ENCODE results near the gene BRCC3.
A peak's percentile ranks its signal among the peaks of the same experiment; 100 is the strongest.

The BRCC3 gene

DNA sequence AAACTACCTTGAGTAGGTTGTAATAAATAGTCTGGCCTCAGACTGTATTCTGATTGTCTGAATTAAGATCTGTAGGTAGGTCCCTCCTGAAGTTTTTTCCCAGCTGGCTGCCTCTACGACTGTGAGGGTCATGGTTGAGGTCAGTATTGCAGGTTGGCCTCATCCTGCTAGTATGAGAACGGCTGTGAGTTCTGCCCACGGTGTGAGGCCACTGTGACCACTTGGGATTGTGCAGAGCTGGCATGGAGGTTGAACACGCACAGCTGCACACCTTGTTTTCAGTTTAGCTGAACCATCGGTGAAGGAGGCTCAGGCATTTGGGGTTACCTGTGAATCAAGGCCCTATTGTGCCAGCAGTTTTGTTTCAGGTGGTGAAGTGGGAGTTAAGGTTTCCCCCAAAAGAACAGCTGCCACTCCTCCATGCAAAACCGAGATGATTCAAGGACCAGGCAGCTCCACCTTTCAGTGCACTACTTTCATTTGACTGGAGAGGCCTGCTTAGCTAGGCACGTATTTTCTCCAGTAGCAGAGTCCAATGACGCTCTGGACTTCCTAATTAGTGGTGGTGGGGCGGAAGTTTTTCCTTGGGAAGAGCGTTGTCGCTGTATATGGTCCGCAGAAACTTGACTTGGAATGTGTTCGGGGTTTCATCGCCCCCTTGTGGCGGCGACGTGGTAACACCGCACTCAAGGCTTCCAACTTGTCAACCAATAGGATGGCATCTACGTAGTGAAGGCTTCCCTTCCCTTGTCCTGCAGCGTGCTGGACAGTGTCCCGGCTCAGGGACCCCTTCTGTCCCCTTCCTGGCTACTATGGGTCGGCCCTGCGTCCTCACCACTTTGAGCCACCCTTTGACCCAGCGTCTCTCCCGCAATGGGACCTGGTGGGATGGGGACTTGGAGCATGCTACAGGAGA lies 14.2 kb upstream of the BRCC3 start:
- peak in 1 of 2 donors; percentile 21 for DNase-seq (ENCODE audit: low read depth in 1 of 2, low spot score in 1 of 2)

DNA sequence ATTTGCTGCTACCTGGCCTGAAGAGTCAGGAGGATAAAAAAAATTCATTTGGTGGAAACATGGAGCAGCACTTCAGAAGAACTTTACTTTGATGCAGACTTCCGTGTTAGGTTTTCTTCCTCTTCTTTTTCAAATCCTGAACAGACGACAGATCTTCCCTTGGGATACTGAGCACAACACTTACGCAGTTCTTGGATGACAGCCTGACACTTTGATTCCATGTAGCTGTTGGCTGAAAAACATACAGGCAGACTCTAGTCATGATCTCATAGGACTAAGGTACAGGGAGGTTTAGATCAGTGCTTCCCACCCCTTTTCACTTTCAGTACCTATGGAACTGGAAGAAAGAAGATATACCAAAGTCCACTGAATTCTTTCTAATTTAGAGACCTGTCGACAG lies 9.5 kb upstream of the BRCC3 start:
- DNase-seq (ENCODE audit: low read depth in 1 of 2, low spot score in 1 of 2) = no peak

DNA sequence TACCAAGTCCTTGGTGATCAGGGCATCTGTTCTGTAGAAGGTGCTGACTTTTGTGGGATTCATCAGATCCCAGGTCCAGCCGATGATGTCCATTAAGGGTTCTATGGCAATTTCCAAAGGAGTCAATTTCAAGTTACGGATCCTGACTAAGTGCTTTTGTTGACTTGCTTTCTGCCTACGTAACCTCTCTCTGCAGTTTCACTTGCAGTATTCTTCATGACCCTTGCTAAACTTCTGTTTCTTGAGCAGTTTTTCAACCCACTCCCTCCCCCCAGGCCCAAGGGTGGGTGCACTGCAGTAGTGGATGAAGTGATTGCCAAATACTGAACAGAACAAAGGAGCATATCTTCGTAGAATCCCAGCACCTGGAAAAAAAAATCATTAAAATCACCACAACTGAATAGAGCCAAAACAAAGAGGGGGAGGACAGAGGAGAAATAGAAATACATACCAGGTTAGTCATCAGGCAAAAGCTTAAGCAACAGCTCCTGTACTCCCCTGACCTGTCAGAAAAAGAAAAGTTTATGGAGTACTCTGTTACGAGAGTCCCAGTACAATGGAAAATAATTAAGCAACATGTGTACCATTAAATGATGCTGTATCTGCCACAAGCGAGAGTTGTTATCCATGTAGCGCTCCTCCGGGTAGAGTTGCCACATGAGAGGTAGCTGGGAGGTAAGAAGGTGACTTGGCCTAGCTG lies 6.1 kb upstream of the BRCC3 start:
- no peak for DNase-seq (ENCODE audit: low read depth in 1 of 2, low spot score in 1 of 2)

DNA sequence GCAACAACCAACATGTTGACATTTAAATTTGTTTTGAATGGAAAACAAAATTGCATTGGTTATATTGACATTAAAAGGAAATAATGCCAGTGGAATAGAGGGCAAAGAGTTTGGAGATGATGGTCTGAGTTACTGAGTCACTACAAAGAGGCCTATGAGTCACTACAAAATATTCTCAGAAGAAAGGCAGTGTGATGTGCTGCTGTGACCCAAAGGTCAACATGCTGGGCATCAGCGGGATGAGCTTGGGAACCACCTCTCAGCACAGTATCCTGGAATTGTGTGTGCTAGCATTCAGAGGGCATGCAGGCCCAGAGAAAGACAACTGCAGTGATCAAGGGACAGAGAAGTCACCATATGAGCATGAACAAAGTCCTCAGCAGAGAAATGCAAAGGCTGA lies 3.1 kb upstream of the BRCC3 start:
- DNase-seq (ENCODE audit: low read depth in 1 of 2, low spot score in 1 of 2) = no peak

DNA sequence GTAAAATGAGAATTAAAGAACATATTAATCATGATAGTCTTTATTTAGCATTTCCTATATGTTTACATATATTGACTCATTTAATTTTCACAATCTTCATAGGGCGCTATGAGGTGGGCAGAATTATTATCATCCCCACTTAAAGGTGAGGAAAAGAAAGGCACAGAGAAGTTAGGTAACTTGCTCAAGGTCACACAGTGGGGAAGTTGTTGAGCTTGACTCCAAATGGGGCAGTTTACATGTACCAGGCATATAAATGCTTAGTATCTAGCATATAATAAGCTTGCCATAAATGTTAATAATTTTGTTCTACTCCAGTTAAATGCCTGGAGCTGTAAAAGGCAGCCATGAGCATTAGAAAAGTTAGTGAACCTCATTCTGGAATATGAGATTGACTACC lies 1.9 kb upstream of the BRCC3 start:
- DNase-seq (ENCODE audit: low read depth in 1 of 2, low spot score in 1 of 2) = no peak

DNA sequence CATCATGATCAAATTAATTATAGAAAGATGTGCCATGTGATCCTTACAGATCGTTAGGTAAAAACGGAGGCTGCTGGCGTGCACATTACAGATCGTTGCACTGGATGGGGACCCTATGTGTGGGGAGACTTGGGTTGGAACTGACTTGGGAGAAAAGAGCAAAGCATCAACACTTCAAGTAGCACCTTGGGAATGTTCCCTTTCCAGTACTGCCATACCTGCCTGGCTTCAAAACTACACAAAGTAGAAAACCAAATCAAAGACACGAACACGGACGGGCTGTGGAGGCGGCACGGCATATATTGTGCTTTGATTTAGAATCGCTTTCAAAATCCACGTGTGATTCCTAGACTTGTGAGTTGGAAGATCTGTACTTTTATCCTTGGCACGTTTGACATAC lies 1.3 kb upstream of the BRCC3 start:
- no peak for DNase-seq (ENCODE audit: low read depth in 1 of 2, low spot score in 1 of 2)

DNA sequence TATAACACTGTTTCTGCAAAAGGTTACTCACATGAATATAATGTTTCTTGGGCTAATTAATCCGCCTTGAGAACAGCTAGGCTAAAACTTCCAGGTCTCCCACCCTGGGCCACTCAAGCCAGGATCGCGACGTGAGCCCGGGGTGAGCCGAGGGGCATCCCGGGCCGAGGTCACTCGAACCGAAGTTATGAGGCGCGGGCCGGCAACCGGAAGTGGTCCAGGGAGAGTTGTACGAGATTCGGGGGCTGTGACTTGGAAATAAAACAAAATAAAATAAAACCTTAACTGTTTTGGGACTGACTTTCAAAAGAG lies 689 bp upstream of the BRCC3 start:
- DNase-seq (ENCODE audit: low read depth in 1 of 2, low spot score in 1 of 2) = no peak

DNA sequence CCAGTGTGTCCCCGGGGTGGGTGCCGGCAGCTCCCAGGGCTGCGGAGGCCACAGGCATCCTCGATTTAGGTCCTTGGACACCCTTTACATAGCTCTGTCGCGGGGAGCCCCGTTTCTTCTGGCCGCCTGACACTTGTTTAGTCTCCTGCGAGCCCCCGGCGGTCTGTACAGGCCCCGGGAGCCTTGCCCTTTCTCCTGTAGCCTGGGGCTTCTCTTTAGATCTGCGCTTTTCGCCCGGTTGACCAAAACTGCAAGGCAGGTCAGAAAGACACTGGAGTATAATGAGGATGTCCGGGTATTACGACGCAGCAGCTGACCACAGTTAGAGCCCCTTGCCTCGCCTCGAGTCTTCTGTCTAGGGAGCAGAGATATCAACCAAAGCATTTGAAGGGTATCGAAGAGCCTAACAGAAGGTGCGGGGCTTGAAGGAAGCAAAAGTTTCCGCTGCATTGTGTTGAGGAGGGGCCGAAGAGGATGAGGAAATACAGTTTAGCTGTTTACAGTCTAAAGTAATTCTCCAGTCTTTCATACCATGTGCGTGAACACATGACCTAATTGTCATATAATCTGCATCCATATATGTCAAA lies 479 bp downstream of the BRCC3 start:
- no peak for DNase-seq (ENCODE audit: low read depth in 1 of 2, low spot score in 1 of 2)

DNA sequence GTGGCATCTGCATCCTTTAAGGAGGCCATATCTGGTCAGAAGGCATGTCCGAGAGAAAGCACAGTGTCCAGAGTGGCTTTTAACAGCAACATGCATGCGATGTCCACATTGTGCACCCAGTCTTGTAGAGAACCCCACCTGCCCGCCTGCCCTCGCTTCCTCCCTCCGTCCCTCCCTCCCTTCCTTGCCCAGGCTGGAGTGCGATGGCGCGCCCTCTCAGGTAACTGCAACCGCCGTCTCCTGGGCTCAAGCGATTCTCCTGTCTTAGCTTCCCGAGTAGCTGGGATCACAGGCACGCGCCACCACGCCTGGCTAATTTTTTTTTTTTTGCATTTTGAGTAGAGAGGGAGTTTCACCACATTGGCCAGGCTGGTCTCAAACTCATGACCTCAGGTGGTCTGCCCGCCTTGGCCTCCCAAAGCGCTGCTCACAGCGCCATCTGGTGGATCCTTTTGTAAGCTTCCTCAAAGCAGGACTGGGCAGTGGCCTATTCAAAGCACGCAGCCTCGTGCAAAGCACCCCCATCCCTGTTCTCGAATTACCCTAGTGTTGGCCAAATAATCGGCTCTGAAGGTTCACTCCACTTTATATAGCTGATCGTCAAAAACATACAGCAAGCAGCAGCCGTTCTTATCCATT lies 15.0 kb downstream of the BRCC3 start:
- peak; percentile 4 to 24 for DNase-seq (ENCODE audit: low read depth in 1 of 2, low spot score in 1 of 2)

DNA sequence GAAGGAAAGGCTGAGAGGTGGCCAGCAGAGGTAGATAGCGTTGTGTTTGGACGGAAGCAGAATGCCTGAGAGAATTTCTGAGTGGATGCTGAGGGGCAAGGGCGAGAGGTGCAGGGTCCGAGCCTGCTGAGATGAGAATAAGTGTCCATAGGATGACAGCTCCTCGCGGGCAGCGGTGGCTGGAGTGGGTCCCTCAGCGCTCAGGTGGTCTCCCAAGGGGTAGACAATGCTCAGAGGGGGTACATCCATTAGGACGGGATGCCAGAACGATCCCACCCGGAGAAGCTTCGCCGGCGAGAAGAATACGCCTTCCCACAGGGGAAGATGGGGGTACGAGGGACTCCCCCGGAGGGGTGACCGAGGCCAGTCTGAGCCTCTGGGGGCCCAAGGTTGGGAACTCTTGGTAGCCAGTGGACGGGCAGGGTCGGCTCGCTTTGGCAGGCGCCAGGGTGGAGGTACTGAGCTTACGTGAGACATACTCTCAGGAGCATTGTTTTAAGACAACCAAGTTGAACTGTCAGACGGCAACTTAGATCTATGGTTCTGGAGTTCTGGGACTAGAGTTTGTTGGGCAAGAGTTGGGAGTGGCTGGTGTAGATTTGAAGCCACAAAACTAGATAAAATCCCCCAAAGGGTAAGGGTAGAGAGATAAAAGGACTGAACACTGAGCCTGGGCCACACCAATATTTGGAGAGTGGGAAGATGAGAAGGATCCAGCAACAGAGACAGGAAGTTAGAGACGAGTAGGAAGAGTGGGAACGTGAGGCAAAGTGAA lies 15.8 kb downstream of the BRCC3 start:
- DNase-seq (ENCODE audit: low read depth in 1 of 2, low spot score in 1 of 2) = no peak

DNA sequence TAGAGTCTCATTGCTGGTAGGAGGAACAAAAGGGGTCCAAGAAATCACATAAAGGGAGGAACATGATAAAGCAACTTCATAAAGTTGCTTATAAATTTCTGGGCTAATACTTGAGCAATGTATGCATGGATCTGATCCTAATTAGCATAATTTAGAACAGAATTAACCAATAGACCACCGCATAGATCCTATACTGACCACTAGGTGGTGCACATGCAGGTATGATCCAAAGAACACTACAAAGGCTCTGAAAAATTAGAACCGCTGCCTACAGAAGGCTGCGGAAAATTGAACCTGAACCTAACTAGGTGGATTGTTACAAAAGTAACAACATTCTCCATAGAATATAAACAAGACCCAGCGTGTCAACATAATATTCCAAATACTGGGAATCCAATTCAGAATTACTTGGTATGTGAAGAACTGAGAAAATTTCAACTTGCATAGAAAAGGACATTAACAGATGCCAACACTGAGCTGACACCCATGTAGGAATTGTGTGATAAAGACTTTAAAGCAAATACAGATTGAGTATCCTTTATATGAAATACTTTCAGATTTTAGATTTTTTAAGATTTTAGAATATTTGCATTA lies 23.3 kb downstream of the BRCC3 start:
- DNase-seq (ENCODE audit: low read depth in 1 of 2, low spot score in 1 of 2) = no peak

DNA sequence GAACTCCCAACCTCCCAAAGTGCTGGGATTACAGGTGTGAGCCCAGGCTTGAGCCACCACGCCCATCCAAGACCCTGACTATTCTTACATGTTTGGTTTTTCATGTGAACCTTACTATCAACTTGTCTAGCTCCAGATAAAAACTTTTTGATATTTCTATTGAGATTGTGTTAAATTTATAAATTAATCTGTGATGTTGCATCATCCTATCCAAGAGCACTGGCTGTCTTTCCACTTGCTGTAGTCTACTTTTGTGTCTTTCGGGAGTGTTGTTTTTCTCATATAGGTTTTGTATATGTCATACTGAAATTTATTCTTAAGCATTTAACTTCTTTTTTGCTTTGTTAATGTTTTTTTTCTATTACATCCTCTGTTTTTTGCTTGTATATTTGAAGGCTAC lies 34.6 kb downstream of the BRCC3 start:
- no peak for DNase-seq (ENCODE audit: low read depth in 1 of 2, low spot score in 1 of 2)

DNA sequence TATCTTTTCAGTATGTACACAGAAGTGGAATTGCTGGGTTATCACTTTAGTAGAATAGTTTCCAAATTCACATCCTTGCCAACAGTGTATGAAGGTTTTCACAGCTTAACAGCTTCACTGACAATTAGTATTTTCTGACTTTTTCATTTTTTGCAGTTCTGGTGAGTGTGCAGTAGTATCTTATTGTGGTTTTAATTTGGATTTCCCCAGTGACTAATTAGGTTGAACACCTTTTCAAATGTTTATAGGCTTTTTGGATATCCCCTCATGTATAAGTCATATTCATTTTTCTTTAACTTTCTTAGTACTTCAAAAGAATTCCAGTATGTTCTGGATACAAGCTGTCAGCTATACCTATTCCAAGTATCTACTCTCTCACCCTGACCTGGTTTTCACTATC lies 37.1 kb downstream of the BRCC3 start:
- no peak for DNase-seq (ENCODE audit: low read depth in 1 of 2, low spot score in 1 of 2)

DNA sequence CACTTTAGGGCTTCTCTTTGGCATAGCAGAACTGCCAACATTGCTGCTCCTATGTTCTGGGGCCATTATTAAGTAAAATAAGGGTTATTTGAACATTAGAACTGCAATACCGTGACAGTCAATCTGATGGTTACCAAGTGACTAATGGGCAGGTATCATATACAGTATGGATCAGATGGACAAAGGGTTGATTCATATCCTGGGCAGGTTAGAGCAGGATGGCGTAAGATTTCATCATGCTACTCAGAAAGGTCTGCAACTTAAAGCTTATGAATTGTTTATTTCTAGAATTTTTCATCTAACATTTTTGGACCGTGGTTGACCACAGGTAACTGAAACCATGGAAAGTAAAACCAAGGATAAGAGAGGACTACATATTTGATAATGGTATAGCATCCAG lies 40.9 kb downstream of the BRCC3 start:
- no peak for DNase-seq (ENCODE audit: low read depth in 1 of 2, low spot score in 1 of 2)

DNA sequence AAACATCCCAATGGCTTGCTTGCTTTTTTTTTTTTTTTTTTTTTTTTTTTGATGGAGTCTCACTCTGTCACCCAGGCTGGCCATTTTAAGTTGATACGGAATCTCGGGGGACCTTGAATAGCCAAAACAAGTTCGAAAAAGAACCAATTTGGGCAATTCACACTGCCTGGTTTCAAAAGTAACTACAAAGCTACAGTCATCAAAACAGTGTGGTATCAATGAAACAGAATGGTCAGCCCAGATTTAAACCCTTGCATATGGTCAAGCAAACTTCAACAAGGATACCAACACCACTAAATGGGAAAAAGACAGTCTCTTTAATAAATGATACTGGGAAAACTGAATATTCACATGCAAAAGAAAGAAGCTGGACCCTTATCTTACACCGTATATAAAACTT lies 41.8 kb downstream of the BRCC3 start:
- no peak for DNase-seq (ENCODE audit: low read depth in 1 of 2, low spot score in 1 of 2)

DNA sequence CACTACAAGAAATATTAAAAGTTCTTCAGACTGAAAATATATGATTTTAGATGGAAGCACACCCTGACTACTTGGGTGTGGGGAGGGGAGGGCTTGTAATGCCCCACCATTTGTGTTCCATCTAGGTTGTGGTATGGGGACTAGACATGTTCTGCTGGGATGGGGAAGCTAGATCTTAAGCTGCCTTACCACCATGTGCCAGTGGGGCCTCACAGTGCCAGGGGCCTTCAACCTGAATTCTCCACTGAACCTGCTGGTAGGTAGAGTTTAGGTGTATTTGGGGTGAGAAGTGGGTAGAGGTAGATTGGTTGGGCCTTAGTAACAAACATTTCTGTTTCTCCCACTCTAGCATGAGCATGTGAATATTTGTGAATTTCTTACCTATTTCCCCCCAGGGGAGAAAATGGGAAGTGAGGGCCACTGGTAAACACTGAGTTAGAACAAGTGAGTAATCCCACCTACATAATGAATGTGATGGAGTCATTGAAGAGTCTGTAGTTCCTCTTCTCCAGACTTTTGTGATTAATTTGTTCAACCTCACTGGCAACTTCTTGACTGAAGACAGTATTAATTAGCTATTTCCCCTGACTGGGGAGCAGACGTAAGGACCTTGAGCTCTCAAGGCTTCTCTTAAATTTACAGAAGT lies 44.0 kb downstream of the BRCC3 start:
- no peak for DNase-seq (ENCODE audit: low read depth in 1 of 2, low spot score in 1 of 2)

DNA sequence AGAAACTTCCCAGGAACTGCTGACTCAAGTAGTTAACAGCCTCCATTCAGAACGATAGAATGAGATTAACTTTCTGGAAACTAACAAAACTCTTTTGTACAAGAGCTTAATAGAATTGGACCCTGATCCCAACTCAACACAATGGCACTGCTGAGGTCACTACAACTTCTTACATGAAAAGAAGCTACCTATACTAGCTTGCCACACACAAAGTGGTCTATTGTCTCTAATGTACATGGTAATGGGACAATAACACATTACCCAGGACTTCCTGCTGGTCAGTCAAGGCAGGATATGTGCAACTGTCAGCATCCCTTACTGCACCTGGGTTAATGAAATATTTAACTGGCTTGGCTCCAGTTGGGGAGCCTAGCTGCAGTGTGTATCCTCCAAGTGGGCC lies 56.2 kb downstream of the BRCC3 start:
- DNase-seq (ENCODE audit: low read depth in 1 of 2, low spot score in 1 of 2) = no peak

DNA sequence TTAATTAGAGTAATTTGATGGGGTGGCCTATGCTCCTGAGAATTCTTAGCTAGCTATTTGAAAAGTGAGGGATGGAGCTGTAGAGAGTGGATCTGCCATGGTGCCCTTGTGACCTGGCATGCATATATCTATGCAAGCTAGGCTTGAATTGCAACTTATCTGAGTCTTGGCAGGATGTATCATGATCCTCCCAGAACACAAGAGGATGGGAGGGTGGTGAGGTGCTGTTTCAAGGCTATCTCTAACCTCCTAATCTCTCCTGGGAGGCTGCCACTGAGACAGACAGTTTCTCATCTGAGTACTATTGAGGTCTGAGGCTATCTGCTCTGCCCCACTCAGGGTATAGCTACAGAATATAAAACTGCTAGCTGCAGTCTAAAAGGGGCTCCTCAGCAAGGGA lies 56.6 kb downstream of the BRCC3 start:
- DNase-seq (ENCODE audit: low read depth in 1 of 2, low spot score in 1 of 2) = no peak

DNA sequence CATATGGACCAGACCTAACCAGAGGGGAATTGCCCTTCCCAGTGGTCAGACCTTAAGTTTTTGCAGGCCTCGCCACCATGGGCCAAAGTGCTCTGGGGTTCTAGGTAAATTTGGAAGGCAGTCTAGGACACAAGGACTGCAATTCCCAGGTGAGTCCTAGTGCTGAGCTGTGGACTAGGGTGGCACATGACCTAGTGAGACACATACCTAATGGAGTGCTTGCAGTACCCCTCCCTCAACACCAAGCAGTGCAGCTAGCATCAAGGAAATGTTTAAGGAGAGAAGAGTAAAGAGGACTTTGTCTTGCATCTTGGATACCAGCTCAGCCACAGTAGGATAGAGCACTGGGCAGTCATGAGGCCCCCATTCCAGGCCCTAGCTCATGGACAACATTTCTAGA lies 60.8 kb downstream of the BRCC3 start:
- no peak for DNase-seq (ENCODE audit: low read depth in 1 of 2, low spot score in 1 of 2)

DNA sequence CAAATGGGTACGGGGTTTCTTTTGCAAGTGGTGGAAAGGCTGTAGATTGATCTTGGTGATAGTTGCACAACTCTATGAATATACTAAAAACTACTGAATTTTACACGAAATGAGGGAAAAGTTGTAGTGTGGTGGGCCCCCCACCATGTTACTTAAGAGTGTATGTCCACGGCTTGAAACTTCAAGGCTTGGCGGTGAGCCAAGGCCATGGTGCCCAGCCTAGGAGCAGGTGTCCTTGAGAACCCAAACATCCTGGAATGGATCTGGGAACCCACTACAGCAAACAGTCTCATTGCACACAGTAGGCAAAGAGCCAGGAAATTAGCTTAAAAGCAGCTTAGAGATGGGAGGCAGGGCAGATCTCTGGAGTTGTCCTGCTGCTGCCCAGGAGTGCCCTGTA lies 62.9 kb downstream of the BRCC3 start:
- DNase-seq (ENCODE audit: low read depth in 1 of 2, low spot score in 1 of 2) = no peak
